Measurements from ENCODE around the gene NPLOC4.
"Not testable (repeated sequence)": the region's sequence is repeated elsewhere in the genome, so short reads cannot be mapped to it uniquely, and the experiment has no call there.

The NPLOC4 gene

GRCh38 chr17:81599719-81600486, 37.0 kb downstream of the NPLOC4 start:
- TF ChIP-seq, protein P1, sequence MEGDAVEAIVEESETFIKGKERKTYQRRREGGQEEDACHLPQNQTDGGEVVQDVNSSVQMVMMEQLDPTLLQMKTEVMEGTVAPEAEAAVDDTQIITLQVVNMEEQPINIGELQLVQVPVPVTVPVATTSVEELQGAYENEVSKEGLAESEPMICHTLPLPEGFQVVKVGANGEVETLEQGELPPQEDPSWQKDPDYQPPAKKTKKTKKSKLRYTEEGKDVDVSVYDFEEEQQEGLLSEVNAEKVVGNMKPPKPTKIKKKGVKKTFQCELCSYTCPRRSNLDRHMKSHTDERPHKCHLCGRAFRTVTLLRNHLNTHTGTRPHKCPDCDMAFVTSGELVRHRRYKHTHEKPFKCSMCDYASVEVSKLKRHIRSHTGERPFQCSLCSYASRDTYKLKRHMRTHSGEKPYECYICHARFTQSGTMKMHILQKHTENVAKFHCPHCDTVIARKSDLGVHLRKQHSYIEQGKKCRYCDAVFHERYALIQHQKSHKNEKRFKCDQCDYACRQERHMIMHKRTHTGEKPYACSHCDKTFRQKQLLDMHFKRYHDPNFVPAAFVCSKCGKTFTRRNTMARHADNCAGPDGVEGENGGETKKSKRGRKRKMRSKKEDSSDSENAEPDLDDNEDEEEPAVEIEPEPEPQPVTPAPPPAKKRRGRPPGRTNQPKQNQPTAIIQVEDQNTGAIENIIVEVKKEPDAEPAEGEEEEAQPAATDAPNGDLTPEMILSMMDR (IDR thresholded peaks at IDR 0.05; ENCODE audit: control extremely low read depth, extremely low read depth, low read depth, missing control alignments) = no peak
- ChIA-PET POLR2A (no interaction called here), CTCF (interaction anchor here (0.8 to 3.4 kb wide), 20 partner anchors 8 to 347 kb away, joined by 3 to 27 read pairs (median 6); no protein-coding TSS in a partner anchor)
- no peak for DNase-seq (ENCODE audit: extremely low spot score)

GRCh38 chr17:81593105-81593871, 43.6 kb downstream of the NPLOC4 start:
- DNase-seq (ENCODE audit: extremely low spot score) = no peak
- ChIA-PET POLR2A (no interaction called here), CTCF (no interaction called here)
- TF ChIP-seq, protein P1 (IDR thresholded peaks at IDR 0.05; ENCODE audit: control extremely low read depth, extremely low read depth, low read depth, missing control alignments) = no peak

DNA sequence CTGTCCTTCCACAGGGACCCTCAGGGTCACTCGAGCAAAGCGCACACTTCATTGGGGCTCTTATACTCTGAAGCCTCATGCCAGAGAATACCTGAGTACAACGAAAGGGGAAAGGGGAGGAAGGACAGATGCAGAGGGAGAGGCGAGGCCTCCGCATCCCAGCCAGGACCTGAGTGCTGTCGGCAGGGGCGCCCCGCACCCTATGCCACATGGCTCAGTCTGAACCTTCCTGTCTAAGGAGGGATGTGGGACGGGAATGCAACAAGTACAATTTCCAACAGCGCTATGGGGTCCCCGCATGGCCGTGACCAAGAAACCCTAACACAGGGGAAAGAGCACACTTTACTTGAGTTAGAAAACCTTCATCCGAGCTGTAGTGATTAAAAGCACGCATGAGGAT, 44.9 kb downstream of the NPLOC4 start:
- no peak for DNase-seq (ENCODE audit: extremely low spot score)
- ChIA-PET POLR2A (no interaction called here), CTCF (interaction anchor here (1.8 kb wide), 1 partner anchor 9 kb away, joined by 6 read pairs; no protein-coding TSS in a partner anchor)
- TF ChIP-seq, protein P1 (IDR thresholded peaks at IDR 0.05; ENCODE audit: control extremely low read depth, extremely low read depth, low read depth, missing control alignments) = no peak

DNA sequence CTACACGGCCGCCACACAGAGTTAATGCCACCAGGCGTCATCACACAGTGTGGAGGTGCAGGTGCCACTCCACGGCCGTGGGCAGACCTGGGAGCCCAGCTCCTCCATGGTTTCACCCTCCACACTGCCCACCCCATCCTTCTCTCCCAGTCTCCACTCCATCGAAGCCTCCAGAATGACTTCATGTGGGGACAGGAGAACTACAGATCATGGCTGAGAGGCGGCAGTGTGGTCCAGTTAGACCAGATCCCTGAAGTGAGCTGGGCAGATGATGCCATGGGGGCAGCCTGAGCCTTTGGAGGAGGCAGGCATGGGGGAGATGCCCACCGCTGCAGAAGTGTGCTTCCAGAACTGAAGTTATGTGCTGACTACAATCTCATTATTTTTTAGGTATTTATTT, 46.8 kb downstream of the NPLOC4 start:
- no peak for DNase-seq (ENCODE audit: extremely low spot score)
- ChIA-PET POLR2A (no interaction called here), CTCF (interaction anchor here (2.1 kb wide), 1 partner anchor 8 kb away, joined by 6 read pairs; no protein-coding TSS in a partner anchor)
- TF ChIP-seq, protein P1 (IDR thresholded peaks at IDR 0.05; ENCODE audit: control extremely low read depth, extremely low read depth, low read depth, missing control alignments) = no peak

- CTCF ChIA-PET = interaction anchor here (2.1 kb wide), 1 partner anchor 8 kb away, joined by 6 read pairs; no protein-coding TSS in a partner anchor
- DNase-seq (ENCODE audit: extremely low spot score) = no peak
- POLR2A ChIA-PET = no interaction called here
- TF ChIP-seq, protein P1 (IDR thresholded peaks at IDR 0.05; ENCODE audit: control extremely low read depth, extremely low read depth, low read depth, missing control alignments) = no peak
These were observed 47.3 kb downstream of the NPLOC4 start for GRCh38 chr17:81589612-81590011.

GRCh38 chr17:81586096-81586495, 50.8 kb downstream of the NPLOC4 start:
- POLR2A ChIA-PET = no interaction called here
- CTCF ChIA-PET = interaction anchor here (1.4 to 2.6 kb wide), 2 partner anchors 9 to 15 kb away, joined by 8 to 13 read pairs; no protein-coding TSS in a partner anchor
- DNase-seq (ENCODE audit: extremely low spot score) = no peak
- TF ChIP-seq, protein P1 (IDR thresholded peaks at IDR 0.05; ENCODE audit: control extremely low read depth, extremely low read depth, low read depth, missing control alignments) = no peak

- DNase-seq (ENCODE audit: extremely low spot score); POLR2A ChIA-PET: not testable (repeated sequence)
- CTCF ChIA-PET = interaction anchor here (2.6 kb wide), 1 partner anchor 11 kb away, joined by 8 read pairs; no protein-coding TSS in a partner anchor
These were observed 52.1 kb downstream of the NPLOC4 start for GRCh38 chr17:81584771-81585170.
